Ectodermal cell (in vitro differentiated cells): Measurements from ENCODE around the gene MAPK1.
"Not testable (repeated sequence)": the region's sequence is repeated elsewhere in the genome, so short reads cannot be mapped to it uniquely, and the experiment has no call there.

ENCODE experiments used
- H3K27ac ChIP-seq: 2 replicates; pipeline ENCODE4 v1.7.0; 2013; ENCODE audit warnings: mild to moderate bottlenecking, low read depth, low read length; ENCODE audit not compliant: insufficient read depth, poor library complexity, severe bottlenecking
- H3K27me3 ChIP-seq: 2 replicates; pipeline ENCODE4 v1.7.0; 2013; ENCODE audit warnings: mild to moderate bottlenecking, low read length; ENCODE audit not compliant: insufficient read depth, control insufficient read depth, poor library complexity, severe bottlenecking
- H3K36me3 ChIP-seq: one replicate; pipeline ENCODE4 v1.7.0; 2013; ENCODE audit warnings: low read length; ENCODE audit not compliant: control insufficient read depth, insufficient read depth
- H3K4me1 ChIP-seq: one replicate; pipeline ENCODE4 v1.7.0; 2013; ENCODE audit warnings: low read length; ENCODE audit not compliant: control insufficient read depth, insufficient read depth
- H3K4me3 ChIP-seq: 2 replicates; pipeline ENCODE4 v1.7.0; 2013; ENCODE audit warnings: low read depth, low read length, control low read depth; ENCODE audit not compliant: insufficient read depth
- H3K9me3 ChIP-seq: 2 replicates; pipeline ENCODE4 v1.7.0; 2013; ENCODE audit warnings: mild to moderate bottlenecking, low read length, moderate library complexity; ENCODE audit not compliant: control insufficient read depth
- WGBS, 2 experiments: methylation state at CpG; one replicate each; pipeline ENCODE4 v1.1.7; 2013; ENCODE audit warnings: missing lambda C conversion rate in 2 of 2; 5-methylcytosine and 5-hydroxymethylcytosine counted together

Gene MAPK1

DNA sequence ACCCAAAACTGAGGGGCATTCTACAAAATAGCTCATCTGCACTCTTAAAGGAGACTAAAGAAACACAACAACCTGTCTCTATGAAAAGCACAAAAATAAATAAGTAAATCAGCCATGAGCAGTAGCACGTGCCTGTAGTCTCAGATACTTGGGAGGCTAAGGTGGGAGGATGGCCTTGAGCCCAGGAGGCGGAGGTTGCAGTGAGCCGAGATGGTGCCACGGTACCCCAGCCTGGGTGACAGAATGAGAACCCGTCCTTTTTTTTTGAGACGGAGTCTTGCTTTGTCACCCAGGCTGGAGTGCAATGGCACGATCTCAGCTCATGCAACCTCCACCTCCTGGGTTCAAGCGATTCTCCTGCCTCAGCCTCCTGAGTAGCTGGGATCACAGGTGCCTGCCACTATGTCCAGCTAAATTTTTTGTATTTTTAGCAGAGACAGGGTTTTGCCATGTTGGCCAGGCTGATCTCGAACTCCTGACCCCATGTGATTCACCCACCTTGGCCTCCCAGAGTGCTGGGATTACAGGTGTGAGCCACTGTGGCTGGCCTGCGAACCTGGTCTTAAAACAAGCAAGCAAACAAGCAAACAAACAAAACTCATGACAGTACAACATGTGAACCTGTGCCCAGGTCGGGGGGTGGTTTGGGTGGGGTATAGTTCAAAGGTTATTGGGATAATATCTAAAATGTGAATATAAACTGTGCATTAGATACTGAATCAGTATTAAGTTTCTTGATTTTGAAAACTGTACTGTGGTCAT lies 76.4 kb downstream of the MAPK1 start:
- H3K4me3 ChIP-seq, H3K36me3 ChIP-seq, H3K4me1 ChIP-seq, H3K27me3 ChIP-seq, H3K27ac ChIP-seq, H3K9me3 ChIP-seq: not testable (repeated sequence)
- WGBS, 2 experiments, result 91% methylated on average over 11 of the region's 11 CpGs

DNA sequence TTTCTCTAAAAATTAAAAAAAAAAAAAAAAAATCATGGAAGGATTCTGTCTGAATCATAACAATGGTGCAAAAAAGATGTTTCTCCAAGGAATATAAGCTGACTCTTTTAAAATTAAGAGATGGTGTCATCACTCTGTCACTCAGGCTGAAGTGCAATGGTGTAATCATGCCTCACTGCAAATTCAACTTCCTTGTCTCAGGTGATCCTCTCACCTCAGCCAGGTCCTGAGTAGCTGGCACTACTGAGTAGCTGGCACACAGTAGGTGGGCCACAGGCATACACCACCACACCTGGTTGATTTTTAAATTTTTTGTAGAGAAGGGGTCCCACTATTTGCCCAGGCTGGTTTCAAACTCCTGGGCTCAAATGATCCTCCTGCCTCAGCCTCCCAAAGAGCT lies 77.1 kb downstream of the MAPK1 start:
- no peak overlapping the region for H3K27ac ChIP-seq
- peaks cover 4% of the 10 kb centered on the region for H3K36me3 ChIP-seq
- no peaks in the 10 kb centered on the region for H3K27me3 ChIP-seq
- H3K9me3 ChIP-seq, result no peaks in the 10 kb centered on the region
- no peaks in the 10 kb centered on the region for H3K4me1 ChIP-seq
- H3K4me3 ChIP-seq, result no peak overlapping the region

DNA sequence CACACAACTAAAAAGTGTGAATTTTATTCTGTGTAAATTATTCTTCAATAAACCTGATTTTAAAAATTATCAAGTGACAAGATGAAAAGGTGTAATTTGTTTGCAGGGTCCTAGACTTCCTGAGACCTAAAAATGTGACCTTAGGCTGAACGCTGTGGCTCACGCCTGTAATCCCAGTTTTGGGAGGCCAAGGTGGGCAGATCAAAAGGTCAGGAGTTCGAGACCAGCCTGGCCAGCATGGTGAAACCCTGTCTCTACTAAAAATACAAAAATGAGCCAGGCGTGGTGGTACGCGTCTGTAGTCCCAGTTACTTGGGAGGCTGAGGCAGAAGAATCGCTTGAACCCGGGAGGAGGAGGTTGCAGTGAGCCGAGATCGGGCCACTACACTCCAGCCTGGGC lies 79.9 kb downstream of the MAPK1 start:
- H3K9me3 ChIP-seq, result not testable (repeated sequence)
- 96% methylated on average over 10 of the region's 10 CpGs for WGBS, 2 experiments

DNA sequence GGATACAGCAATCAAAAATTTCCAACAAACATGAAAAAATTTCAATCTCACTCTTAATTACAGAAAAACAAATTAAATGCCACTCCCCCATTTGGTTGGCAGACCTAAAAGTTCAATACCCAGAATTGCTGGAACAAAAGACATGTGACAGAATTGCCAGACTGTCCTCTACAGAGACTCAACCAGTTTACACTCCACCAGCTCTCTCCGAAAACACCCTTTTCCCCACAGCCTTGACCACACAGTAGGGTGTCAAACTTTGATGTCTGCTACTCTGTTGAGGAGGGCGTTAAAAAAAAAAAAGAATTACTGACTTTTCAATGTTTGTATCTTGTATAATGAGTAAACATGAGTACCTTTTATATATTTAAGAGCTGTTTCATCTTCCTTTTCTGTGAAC lies 87.2 kb downstream of the MAPK1 start:
- H3K27ac ChIP-seq, result no peak overlapping the region
- no peaks in the 10 kb centered on the region for H3K27me3 ChIP-seq
- H3K36me3 ChIP-seq, result peaks cover 6% of the 10 kb centered on the region
- WGBS, 2 experiments, result 100% methylated on average over 1 of the region's 2 CpGs; no CpG with 5 or more reads in 1 of the 2 experiments
- no peaks in the 10 kb centered on the region for H3K9me3 ChIP-seq
- H3K4me1 ChIP-seq, result no peaks in the 10 kb centered on the region
- no peak overlapping the region for H3K4me3 ChIP-seq

More for the DNA sequence above, 79.9 kb downstream of the MAPK1 start:
- H3K27me3 ChIP-seq, H3K4me3 ChIP-seq, H3K4me1 ChIP-seq, H3K27ac ChIP-seq: not testable (repeated sequence)
- peaks cover 11% of the 10 kb centered on the region for H3K36me3 ChIP-seq

DNA sequence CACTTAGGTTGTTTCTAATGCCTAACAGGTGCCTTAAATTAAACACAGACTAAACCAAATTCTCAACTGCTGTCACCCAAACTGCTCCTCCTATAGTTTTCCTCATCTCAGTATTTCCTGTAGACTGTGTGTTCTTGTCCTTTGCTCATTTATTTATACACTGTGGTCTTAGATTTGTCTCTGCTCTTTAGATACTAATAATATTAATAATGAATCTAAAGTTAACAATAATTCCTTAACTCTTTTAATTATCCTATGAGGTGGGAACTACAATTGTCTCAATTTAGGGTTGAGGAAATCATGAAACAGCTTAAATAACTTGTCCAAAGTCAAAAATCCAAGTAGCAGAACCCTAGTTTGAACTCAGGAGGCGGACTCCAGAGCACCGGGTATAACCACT lies 88.0 kb downstream of the MAPK1 start:
- H3K27ac ChIP-seq, result no peak overlapping the region
- H3K36me3 ChIP-seq, result no peaks in the 10 kb centered on the region
- WGBS, 2 experiments, result 93 to 97% methylated on average over 2 of the region's 2 CpGs

GRCh38 chr22:21778705-21779363 lies 88.6 kb downstream of the MAPK1 start:
- 96% methylated on average over 4 of the region's 4 CpGs for WGBS, 2 experiments
- H3K27me3 ChIP-seq, result no peaks in the 10 kb centered on the region
- H3K36me3 ChIP-seq, result no peaks in the 10 kb centered on the region
- H3K4me1 ChIP-seq, result no peaks in the 10 kb centered on the region
- no peaks in the 10 kb centered on the region for H3K9me3 ChIP-seq
- H3K27ac ChIP-seq, result no peak overlapping the region
- H3K4me3 ChIP-seq, result no peak overlapping the region

More for the DNA sequence above, 88.0 kb downstream of the MAPK1 start:
- Histone ChIP-seq H3K4me3 (no peak overlapping the region), H3K27me3 (no peaks in the 10 kb centered on the region), H3K4me1 (no peaks in the 10 kb centered on the region), H3K9me3 (no peaks in the 10 kb centered on the region)

GRCh38 chr22:21771631-21771976 lies 95.8 kb downstream of the MAPK1 start:
- Histone ChIP-seq H3K27me3 (no peaks in the 10 kb centered on the region), H3K27ac (no peak overlapping the region), H3K4me3 (no peak overlapping the region), H3K9me3 (no peaks in the 10 kb centered on the region), H3K36me3 (peaks cover 38% of the 10 kb centered on the region), H3K4me1 (no peaks in the 10 kb centered on the region)
- 96 to 99% methylated on average over 4 of the region's 4 CpGs for WGBS, 2 experiments

DNA sequence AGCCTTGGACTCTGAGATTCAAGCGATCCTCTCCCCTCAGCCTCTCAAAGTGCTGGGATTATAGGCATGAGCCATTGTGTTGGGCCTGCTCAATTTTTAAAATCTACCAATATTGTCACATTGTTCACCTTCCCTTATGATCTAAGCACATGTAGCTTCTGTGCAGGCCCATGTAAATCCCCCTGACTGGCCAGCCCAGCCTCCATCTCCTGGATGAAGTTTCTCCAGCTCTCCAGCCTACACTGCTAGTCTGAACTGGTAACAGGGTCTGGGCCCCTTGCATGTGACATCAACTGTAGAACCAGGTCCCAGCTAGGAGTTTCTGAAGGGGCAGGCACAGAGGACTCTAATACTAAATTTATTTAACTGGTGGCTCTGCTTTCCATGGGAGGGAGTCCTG lies 99.0 kb downstream of the MAPK1 start:
- Histone ChIP-seq H3K4me3 (no peak overlapping the region), H3K9me3 (no peaks in the 10 kb centered on the region), H3K36me3 (peaks cover 58% of the 10 kb centered on the region), H3K27me3 (no peaks in the 10 kb centered on the region), H3K27ac (no peak overlapping the region), H3K4me1 (no peaks in the 10 kb centered on the region)
- whole genome bisulfite sequencing, 2 experiments, result 96% methylated on average over 1 of the region's 1 CpG

- no peaks in the 10 kb centered on the region for H3K4me1 ChIP-seq
- WGBS, 2 experiments, result 95 to 96% methylated on average over 15 of the region's 15 CpGs
- peaks cover 56% of the 10 kb centered on the region for H3K36me3 ChIP-seq
- H3K4me3 ChIP-seq, result no peak overlapping the region
- H3K9me3 ChIP-seq, result no peaks in the 10 kb centered on the region
- no peak overlapping the region for H3K27ac ChIP-seq
- H3K27me3 ChIP-seq, result no peaks in the 10 kb centered on the region
These were observed 100.6 kb downstream of the MAPK1 start for GRCh38 chr22:21766691-21767462.

- 92 to 94% methylated on average over 11 of the region's 11 CpGs for WGBS, 2 experiments
- Histone ChIP-seq H3K27me3 (no peaks in the 10 kb centered on the region), H3K36me3 (peaks cover 52% of the 10 kb centered on the region)
These were observed 101.4 kb downstream of the MAPK1 start for GRCh38 chr22:21765909-21766529.

More at GRCh38 chr22:21765909-21766529, 101.4 kb downstream of the MAPK1 start:
- no peak overlapping the region for H3K4me3 ChIP-seq
- no peaks in the 10 kb centered on the region for H3K9me3 ChIP-seq
- H3K4me1 ChIP-seq, result no peaks in the 10 kb centered on the region
- no peak overlapping the region for H3K27ac ChIP-seq
